ENCODE data around the gene MEGF11. TPM values are rescaled to one million over a fixed set of nuclear protein-coding genes. Genes with fewer than 3 reads are reported as not detected.

Gene MEGF11
- total RNA-seq, 1 experiment from 2014 or later = not detected

- ChIA-PET CTCF (no interaction called here), POLR2A (ENCODE audit: unreplicated experiment) (no interaction called here)
Measured at GRCh38 chr15:66117841-66118240, 135.7 kb downstream of the MEGF11 start.

GRCh38 chr15:66115568-66116206 lies 137.9 kb downstream of the MEGF11 start:
- Histone ChIP-seq H2AFZ (ENCODE audit: low read length) (no peak overlapping the region), H3K36me3 (ENCODE audit: low read depth, low read length) (no peaks in the 10 kb centered on the region), H3K27ac (ENCODE audit: low read length) (no peak overlapping the region), H3K79me2 (ENCODE audit: low read length) (no peaks in the 10 kb centered on the region), H3F3A (ENCODE audit: low read length, unreplicated experiment) (no peaks in the 10 kb centered on the region), H3K9ac (ENCODE audit: low read length) (no peak overlapping the region), H4K20me1 (ENCODE audit: low read length) (no peaks in the 10 kb centered on the region), H3K27me3 (ENCODE audit: low read length) (peaks cover 55% of the 10 kb centered on the region), H3K9me2 (replicated peaks; ENCODE audit: low read length) (no peaks in the 10 kb centered on the region), H3K4me1 (ENCODE audit: insufficient read depth, low read length) (no peaks in the 10 kb centered on the region), H3K4me3 (ENCODE audit: low read length) (no peak overlapping the region), H3K4me2 (ENCODE audit: low read length) (no peak overlapping the region), H3K9me3 (ENCODE audit: low read length) (no peaks in the 10 kb centered on the region)
- ChIA-PET POLR2A (ENCODE audit: unreplicated experiment) (no interaction called here), CTCF (no interaction called here)
- ATAC-seq (no peak), DNase-seq (no peak)
- no TSS peak for BruUV-seq (replicated peaks)
- intact Hi-C loops (cut with micrococcal nuclease) = no loop called here
- TF ChIP-seq CTCF (conservative IDR thresholded peaks at IDR 0.05; ENCODE audit: low read depth, low read length) = no peak
- no peak for TF ChIP-seq EZH2 (IDR thresholded peaks at IDR 0.05; ENCODE audit: low read length, unreplicated experiment)
- TF ChIP-seq EZH2phosphoT487 (IDR thresholded peaks at IDR 0.05; ENCODE audit: borderline replicate concordance, low read length) = no peak

More at GRCh38 chr15:66117841-66118240, 135.7 kb downstream of the MEGF11 start:
- H3K4me3 ChIP-seq (ENCODE audit: low read length) = no peak overlapping the region
- no peaks in the 10 kb centered on the region for H3K36me3 ChIP-seq (ENCODE audit: low read depth, low read length)
- no peak overlapping the region for H2AFZ ChIP-seq (ENCODE audit: low read length)
- BruUV-seq (replicated peaks) = no TSS peak
- intact Hi-C loops (cut with micrococcal nuclease) = no loop called here
- no peak overlapping the region for H3K27ac ChIP-seq (ENCODE audit: low read length)
- no peaks in the 10 kb centered on the region for H3K79me2 ChIP-seq (ENCODE audit: low read length)
- DNase-seq (no peak), ATAC-seq (no peak)
- H3K9me3 ChIP-seq (ENCODE audit: low read length) = no peaks in the 10 kb centered on the region
- no peak for TF ChIP-seq CTCF (conservative IDR thresholded peaks at IDR 0.05; ENCODE audit: low read depth, low read length)
- no peak for TF ChIP-seq EZH2phosphoT487 (IDR thresholded peaks at IDR 0.05; ENCODE audit: borderline replicate concordance, low read length)
- no peak for TF ChIP-seq EZH2 (IDR thresholded peaks at IDR 0.05; ENCODE audit: low read length, unreplicated experiment)
- H3K27me3 ChIP-seq (ENCODE audit: low read length) = peaks cover 53% of the 10 kb centered on the region
- H3K9ac ChIP-seq (ENCODE audit: low read length) = no peak overlapping the region
- no peak overlapping the region for H3K4me2 ChIP-seq (ENCODE audit: low read length)
- H3F3A ChIP-seq (ENCODE audit: low read length, unreplicated experiment) = no peaks in the 10 kb centered on the region
- no peaks in the 10 kb centered on the region for H3K9me2 ChIP-seq (replicated peaks; ENCODE audit: low read length)
- no peaks in the 10 kb centered on the region for H3K4me1 ChIP-seq (ENCODE audit: insufficient read depth, low read length)
- no peaks in the 10 kb centered on the region for H4K20me1 ChIP-seq (ENCODE audit: low read length)

GRCh38 chr15:66114863-66115425 lies 138.6 kb downstream of the MEGF11 start:
- ChIA-PET POLR2A (ENCODE audit: unreplicated experiment) (no interaction called here), CTCF (no interaction called here)
- Histone ChIP-seq H3K36me3 (ENCODE audit: low read depth, low read length) (no peaks in the 10 kb centered on the region), H3K27ac (ENCODE audit: low read length) (no peak overlapping the region), H3K4me3 (ENCODE audit: low read length) (no peak overlapping the region), H3K4me2 (ENCODE audit: low read length) (no peak overlapping the region), H3K27me3 (ENCODE audit: low read length) (peaks cover 63% of the 10 kb centered on the region), H2AFZ (ENCODE audit: low read length) (no peak overlapping the region), H3F3A (ENCODE audit: low read length, unreplicated experiment) (no peaks in the 10 kb centered on the region), H3K4me1 (ENCODE audit: insufficient read depth, low read length) (no peaks in the 10 kb centered on the region), H3K9me2 (replicated peaks; ENCODE audit: low read length) (no peaks in the 10 kb centered on the region), H3K9me3 (ENCODE audit: low read length) (no peaks in the 10 kb centered on the region), H3K79me2 (ENCODE audit: low read length) (no peaks in the 10 kb centered on the region), H3K9ac (ENCODE audit: low read length) (no peak overlapping the region), H4K20me1 (ENCODE audit: low read length) (no peaks in the 10 kb centered on the region)
- no TSS peak for BruUV-seq (replicated peaks)
- intact Hi-C loops (cut with micrococcal nuclease) = no loop called here
- ATAC-seq = no peak
- no peak for DNase-seq
- TF ChIP-seq EZH2 (IDR thresholded peaks at IDR 0.05; ENCODE audit: low read length, unreplicated experiment) = no peak
- no peak for TF ChIP-seq EZH2phosphoT487 (IDR thresholded peaks at IDR 0.05; ENCODE audit: borderline replicate concordance, low read length)
- TF ChIP-seq CTCF (conservative IDR thresholded peaks at IDR 0.05; ENCODE audit: low read depth, low read length) = no peak
